Stimulated activated CD8-positive, alpha-beta memory T cell treated with anti-CD3 and anti-CD28 coated beads, Interleukin-7, amount 100 ng/mL, for 24 hours (primary cell): ENCODE results near the gene PAPPA.

Source experiments
- DNase-seq: peaks from one replicate; pipeline ENCODE4 v3.0.0-alpha.2; 2020; ENCODE audit warnings: low read depth

PAPPA gene

DNA sequence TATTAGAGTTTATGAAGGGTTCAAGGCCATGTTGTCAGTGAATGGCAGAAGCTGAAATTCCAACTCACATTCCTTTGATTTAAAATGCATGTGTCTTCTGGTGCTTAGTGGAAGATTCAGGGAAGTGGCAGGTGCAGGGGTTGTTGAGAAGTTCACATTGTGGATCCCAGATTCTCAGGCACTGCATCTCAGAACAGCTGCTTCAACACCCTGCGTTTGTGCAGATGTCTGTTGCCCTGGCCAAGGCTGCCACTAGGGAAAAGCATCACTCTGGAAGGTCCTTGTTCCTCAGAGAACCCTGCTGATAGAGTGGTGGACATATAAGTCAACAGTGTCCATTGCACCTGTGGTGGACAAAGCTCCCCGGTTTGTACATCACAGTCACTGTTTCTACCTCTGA is 162.7 kb downstream of the PAPPA start:
- DNase-seq: no peak

DNA sequence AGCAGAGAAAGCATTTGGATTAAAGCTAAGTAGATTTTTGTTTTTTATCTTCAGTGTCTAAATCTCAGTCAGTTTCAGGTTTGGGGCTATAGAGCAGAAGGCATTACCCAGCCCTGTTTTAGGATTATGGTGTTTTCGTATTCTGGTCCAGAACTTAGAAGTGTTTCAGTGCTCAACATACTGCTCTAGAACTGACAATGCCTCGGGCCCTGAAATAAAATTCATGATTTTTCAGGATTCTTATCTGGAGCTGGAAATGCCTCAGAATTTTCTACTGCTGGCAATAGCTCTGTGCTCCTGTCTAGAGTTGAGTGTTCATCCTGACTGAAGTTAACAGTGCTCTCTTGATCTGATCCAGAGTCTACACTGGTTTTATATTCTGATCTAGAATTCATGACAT is 163.9 kb downstream of the PAPPA start:
- DNase-seq: no peak

DNA sequence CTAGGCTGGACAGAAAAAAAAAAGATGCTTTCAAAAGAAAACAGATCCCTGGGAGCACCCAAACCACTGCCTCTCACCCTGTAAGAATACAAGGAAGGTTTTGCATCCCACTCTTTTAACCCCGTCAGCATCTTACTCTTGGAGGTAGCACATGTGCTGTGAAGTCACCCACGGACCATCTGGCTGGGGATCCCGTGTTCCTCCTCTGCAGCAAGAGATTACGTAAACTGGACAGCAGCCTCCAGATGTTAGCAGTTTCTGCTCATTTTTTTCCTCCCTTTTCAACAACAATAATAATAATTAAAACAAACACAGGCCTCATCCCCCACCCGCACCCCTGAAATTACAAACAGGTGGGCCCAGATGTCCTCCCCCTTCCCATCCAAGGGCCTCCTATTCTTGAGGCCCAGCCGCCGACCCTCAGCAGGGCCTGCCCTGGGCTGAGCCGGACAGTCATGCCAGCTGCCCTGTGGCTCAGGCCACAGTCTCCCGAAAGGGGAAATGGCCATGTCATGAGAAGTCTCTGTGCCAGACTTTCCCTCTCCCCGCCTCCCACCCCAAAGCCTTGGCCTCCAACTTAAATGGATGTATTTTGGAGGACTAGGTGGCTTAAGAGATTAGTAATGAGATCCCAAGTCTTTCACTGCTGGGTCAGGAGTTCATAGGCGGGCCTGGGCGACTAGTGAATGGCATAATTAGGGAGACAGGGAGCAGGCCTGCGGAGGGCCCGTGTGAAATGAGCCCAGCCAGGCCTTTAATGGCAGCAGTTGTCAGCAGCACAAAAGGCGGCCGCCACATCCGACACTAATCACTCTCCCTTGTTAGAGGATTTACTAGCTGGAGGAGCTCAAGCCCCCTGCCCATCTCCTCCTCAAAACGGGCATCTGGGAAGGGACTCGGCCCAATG is 165.1 kb downstream of the PAPPA start:
- no peak for DNase-seq

DNA sequence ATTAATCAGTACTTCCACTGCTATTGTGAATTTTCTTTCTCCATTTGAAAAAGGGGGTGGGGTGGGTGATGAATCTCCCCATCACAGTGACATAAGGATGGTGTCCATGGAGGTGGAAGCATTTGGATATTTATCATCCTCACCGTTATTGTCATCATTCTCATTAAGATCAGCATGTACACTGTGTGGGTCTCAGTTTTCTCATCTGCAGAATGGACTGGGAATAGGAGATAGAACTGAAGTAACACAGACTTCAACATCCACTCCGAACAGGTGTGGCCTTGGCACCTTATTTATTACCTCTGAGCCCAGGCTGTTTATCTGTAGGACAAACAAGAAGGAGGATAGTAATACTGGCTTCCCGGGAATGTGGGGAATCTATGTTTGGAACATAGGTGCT is 165.9 kb downstream of the PAPPA start:
- no peak for DNase-seq

DNA sequence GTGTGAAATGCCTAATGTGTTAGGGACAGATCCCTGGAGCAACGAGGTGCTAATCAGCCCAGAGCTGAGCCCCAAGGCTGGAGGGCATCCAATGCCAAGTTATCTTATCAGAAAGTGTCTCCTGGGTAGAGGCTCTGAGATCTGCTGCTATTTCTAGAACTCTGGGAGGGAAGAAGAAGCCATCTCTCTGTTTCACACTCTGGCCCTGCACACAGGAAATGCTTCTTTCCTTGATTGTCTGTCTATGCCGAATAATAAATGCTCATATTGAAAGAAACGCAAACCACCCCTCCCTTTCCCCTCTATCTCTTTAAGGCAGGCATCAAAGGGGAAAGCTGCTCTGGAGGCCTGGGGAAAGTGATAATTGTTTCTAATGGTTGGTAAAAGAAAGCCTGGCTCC is 166.7 kb downstream of the PAPPA start:
- DNase-seq: no peak

DNA sequence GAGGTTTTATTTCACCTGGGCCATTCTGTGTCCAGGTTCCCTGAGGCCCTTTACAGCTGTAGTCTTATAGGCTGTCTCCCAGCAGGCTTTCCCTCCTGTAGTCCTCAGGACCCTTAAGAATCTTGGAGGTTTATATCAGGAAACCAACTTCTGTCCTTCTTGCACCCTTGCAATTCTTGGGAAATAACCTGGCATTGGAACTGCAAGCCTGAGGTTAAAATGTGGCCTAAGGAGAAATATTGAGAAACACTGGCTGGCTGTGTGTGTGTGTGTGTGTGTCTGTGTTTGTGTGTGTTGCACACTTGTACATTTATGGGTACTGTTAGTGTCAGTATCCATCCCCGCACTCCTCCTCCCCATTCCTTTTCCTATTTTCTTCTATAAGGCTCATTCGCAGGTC is 168.9 kb downstream of the PAPPA start:
- no peak for DNase-seq

DNA sequence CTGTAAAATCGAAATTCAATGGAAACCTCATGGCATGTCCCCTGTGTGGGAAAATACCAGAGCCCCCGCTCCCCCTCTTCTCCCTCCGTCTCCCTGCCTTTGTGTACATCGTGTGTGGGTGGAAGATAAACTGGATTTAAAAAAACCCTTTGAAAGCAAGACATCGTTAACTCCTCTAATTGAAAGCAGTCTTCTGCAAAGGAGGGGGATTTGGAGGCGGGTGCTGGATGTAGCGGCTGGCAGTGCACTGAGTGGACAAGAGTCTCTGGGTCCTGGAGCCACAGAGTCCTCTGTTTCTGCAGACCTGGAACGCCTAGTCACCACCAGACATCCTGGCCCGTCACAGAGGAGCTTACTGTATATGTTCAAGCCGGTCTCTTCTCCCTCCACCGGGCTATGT is 169.4 kb downstream of the PAPPA start:
- no peak for DNase-seq

DNA sequence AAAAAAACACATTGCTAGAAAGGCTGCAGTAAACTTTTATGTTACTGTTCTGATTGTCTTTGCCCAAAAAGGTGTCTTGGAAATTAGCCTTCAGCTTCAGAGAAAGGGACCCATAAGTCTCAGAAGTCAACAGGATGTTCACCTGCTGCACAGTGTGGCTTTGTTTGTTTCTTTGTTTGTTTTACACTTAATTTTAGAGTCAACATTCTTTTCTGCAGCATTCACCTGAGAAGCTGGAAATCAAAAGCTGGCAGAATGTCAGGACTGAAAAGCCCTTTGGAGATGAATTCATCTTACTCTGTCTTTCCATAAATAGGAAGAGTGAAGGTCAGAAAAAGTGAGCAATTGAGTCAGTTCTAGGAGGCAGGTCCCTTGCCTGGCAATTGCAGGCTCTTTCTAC is 170.0 kb downstream of the PAPPA start:
- no peak for DNase-seq

DNA sequence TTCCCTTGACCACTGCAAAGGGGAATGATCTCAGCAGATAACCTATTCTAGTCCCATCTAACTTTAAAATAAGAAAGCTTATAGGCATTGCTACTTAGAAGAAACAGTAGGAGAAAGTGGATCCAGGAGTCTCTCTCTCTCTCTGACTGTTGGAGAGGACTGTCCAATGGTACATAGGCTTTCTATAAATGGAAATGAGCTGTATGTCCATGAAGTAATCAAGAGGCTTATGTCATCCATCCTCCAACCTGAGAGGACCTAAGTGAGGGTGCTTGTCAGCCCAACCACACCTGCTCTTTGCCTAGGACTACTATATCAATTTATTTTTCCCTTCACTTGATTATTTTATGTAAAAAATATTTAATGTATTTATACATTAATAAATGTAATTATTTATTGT is 172.3 kb downstream of the PAPPA start:
- no peak for DNase-seq

DNA sequence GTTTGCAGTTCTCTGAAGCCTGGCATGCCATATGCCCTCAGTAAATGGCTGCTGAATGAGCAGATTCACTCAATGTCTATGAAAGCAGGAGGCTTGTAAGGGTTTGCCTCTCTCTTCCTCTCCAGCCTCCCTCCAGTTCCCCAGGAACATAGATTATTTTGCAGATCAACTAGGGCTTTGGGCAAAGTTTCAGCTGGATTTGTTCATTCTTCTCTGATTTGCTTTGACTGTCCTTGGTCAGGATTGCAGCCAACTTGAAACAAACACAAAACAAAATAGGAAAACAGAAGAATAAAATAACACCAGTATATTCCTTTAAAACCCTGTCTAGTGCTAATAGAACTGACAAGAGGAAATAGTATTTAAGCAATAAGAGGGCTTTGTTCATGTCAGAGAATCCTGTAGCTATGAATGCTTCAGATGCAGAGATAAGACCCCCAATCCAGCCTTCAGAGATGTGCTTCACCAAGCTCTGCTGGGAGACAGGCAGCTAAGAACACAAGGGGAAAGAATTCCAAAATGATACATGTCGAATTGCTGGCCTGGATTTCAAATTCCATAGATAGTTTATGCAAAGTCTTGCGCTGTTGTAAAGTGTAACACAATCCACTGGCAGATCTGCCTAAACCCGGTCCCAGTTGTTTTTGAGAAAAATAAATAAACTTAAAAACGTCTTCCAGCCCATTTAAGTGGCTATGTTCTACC is 174.3 kb downstream of the PAPPA start:
- no peak for DNase-seq

DNA sequence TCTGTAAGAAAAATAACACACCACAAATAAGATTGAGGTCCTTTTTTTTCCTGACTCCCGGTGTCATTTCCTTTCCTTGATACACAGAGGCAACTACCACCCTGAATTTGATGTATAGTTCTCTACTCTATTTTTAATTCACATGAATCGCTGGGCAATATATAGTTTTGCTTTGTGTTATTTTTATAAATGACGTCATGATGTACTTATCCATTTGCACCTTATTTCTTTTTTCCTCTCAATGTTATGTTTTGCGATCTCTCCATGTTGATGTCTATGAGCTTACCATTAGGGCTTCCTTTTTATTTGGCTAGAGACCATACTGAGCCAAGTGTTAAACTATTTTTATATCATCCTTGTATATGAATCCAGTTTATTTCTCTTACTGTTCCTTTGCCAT is 175.9 kb downstream of the PAPPA start:
- DNase-seq: no peak

DNA sequence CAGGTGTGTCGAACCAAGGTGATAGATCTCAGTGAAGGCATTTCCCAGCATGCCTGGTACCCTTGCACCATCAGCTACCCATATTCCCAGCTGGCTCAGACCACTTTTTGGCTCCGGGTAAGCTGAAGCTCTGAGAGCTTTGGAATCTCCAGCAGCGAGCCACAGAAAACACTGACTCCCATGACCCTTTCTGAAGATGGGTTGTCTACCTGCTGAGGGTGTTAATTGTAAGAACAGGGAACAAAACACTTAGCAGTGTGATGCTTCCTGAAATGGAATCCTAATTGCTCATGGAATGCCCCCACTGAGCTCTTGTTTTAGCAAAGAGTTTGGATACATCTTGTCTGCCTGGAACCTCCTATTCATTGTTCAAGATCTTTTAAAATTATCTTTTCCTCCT is 177.7 kb downstream of the PAPPA start:
- no peak for DNase-seq

DNA sequence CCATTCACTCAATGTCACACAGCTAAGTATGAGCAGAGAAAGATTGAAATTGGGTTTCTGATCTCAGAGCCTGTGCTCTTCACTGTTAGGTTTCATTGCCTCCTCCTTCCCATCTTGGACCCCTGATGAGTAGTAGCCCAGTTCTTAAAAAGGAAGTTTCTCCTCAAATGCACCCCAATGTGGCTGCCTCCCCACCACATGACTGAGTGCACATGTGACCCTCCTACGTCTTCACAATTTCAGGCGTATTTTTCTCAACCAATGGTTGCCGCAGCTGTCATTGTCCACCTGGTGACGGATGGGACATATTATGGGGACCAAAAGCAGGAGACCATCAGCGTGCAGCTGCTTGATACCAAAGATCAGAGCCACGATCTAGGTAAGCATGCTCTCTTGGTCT is 178.5 kb downstream of the PAPPA start:
- no peak for DNase-seq

DNA sequence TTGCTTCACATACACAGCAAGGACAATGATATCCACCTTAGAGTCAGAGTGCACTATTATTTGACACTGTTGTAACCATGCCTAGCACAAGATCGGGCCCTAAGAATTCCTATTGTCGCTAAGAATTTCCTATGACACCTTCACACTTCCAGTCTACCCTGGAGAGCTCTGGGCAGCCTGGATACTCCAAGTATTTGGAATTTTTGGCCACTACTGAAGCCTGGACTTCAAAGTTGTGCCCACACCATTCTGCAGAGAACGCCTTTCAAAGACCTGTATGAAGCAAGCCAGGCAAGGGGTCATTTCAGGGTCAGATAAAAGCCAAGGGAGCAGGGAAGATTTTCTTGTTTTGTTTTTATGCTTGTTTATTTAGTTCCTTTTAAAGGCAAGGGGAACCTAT is 179.7 kb downstream of the PAPPA start:
- no peak for DNase-seq

DNA sequence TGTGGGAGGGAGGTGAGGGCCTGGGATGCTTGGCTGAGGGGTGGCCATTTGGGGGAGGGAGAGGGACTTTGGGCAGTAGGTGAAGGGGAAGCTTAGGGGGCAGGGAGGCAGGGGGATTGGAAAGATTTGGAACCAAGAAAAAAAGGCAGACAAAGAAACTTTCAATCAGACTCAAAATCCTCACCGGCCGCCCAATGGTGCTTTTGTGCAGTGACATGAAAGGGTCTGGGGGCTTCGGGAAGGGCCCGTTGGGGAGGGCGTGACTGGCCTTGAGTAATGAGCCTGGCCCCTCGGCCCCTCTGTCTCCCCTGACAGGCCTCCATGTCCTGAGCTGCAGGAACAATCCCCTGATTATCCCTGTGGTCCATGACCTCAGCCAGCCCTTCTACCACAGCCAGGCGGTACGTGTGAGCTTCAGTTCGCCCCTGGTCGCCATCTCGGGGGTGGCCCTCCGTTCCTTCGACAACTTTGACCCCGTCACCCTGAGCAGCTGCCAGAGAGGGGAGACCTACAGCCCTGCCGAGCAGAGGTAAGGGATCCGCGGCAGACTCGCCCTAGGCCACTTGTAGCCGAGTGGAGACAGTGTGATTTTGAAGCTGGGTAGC is 181.1 kb downstream of the PAPPA start:
- no peak for DNase-seq

DNA sequence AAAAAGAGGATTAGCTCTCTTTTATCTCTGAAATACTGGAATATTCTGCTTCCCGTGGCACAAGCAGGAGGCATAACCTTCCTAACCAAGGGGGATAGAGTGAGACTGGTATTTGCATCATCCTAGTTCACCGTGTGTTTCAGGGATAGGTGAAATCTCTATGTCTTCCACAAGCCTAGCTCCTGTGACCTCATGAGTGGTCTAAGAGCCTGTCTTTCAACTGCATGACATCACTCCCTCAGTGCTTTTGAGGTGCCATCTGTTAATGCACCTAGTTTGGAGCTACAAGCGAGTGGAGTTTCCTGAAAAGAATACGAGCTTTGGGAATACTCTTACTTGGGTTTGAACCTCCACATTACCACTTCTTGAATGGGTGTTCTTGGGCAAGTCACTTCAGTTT is 181.8 kb downstream of the PAPPA start:
- no peak for DNase-seq

DNA sequence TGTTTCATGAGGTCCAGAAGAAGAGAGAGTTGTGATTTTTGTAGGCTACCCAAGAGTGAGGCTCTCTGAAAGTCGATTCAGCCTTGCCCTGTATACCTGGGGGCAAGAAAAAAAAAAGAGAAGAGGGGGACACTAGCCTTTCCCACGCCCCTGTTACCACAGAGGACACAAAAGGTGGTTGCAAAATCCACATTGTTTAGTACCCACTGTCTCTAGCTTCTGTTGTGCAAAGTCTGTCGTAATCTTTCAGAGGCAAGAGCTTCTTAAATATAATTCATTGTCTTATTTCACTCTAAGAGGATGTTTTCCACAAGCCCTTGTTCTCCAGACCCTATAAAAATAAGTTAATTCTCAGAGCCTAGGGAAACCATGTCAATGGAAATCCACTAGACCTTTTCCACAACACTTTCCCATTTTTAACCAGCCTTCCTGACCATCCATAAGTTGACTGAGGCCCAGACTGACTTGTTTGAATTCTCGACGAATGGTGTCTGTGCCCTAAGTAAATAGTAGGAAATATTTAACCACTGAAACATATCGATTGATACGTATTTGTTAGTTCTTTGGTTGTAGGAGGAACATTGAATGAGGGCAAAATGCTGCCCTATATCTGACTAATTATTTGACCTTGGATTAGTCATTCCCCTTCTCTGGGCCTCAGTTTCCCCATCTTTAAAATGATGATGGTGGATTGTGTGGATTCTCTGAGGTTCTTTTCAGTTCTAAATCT is 182.7 kb downstream of the PAPPA start:
- no peak for DNase-seq

DNA sequence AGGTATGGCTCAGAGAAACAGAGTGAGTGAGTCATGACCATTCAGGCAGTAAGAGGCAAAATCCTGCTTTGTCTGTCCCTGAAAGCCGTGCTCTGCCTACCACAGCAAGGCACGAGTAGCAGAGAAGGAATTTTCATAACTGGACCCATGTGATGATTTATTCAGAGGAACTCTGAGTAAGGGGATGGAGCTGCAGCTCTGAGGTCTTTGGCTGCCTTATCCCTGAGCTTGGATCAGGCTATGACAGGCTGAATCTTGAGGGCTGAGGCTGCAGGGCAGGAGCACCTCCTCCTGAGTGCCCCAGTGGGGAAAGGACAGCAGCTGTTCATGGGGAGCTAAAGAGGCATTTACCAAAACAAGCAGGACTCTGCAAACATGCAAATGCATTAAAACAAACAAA is 183.4 kb downstream of the PAPPA start:
- no peak for DNase-seq

DNA sequence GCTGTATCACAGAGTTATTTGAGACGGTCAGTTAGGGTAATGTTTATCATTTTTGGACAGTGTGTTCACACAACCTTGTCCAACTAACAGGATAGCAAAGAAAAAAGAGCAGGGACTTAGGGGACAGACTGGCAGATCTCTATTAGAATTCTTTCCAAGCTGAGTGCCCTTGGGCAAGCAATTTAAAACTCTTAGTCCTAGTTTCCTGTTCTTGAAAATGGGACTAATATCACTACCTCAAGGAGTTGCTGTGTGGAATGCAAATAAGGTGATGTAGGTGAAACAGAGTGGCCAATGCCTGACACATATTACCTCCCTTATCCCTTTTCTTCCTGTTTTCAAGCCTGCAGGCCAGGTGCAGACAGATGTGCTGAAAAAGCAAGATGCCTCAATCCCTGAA is 186.7 kb downstream of the PAPPA start:
- no peak for DNase-seq

DNA sequence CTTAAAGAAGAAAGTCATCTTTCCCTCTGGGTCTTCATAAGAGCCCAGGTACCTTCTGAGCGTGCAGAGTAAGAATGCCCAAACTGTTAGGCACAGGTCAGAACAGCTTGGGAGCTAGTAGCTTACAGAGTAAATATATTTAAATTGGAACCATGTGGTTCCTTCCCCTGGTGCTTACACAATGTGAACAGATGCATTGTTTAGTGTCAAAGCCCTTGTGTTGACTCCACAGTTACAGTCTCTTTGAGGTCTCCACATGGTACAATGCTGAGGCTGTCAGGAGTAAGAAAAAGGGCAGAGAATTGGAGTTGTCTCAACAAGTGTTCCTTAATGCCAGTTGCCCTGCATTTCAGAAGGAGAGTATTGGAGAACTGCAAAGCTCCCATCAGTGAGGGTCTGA is 188.5 kb downstream of the PAPPA start:
- DNase-seq: no peak

DNA sequence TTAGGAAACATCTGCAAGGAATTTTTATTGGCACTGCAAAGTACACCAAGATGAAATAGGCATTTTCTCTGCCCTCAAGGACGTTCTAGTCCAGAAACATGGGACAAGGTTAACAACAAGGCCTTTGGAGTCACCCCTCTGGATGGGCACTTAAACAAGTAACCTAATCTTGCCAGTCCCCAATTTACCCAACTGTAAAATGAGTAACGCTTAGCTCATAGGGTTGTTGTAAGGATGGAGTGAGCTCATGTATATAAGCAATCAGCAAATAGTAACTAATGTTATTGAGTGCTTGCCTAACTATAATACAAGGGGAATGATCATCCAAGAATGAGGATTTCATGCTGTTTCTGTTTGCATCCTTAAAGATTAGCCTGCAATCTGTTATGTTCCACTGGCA is 189.3 kb downstream of the PAPPA start:
- no peak for DNase-seq

DNA sequence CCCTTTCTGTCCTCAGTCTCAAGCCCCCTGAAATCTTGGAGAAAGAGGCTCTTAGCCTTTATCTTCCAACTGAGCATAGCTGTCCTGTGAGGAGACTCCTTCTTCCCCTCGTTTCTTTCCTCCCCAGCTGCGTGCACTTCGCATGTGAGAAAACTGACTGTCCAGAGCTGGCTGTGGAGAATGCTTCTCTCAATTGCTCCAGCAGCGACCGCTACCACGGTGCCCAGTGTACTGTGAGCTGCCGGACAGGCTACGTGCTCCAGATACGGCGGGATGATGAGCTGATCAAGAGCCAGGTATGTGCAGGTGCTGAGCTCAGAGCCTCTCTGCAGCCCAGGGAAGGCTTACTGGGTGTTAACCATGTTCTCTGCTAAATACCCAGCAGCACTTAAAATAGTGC is 190.8 kb downstream of the PAPPA start:
- no peak for DNase-seq

DNA sequence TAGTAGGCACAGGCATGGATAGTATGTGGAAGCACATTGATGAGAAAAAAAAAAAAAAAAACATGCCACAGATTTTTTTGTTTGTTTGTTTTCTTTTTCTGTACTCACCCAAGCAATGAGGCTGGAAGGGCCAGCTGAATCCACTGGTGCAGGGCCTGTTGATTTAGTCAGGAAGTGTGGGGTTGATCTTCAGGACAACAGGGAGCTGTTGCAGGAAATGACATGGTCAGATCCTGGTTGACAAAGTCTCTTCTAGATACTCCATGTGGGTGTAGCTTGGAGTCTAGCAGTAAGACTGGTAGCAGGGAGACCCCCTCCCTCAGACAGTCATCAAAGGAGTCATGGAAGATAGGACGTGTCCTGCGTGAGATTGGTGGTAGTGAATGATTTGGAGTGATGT is 191.8 kb downstream of the PAPPA start:
- DNase-seq: no peak
